ENCODE measurements around the gene PRRG2. TPM values are rescaled to one million over a fixed set of nuclear protein-coding genes. Genes with fewer than 3 reads are reported as not detected.

PRRG2 gene
- total RNA-seq, 1 experiment from 2014 or later: 3.3 TPM

- Histone ChIP-seq H4K91ac (ENCODE audit: insufficient read length, low read depth, low read length) (no peak overlapping the region), H2BK5ac (ENCODE audit: insufficient read length, low read length) (no peak overlapping the region), H2AFZ (ENCODE audit: low read length) (no peak overlapping the region), H4K5ac (ENCODE audit: insufficient read length, low read depth, low read length) (no peak overlapping the region), H3K79me2 (ENCODE audit: insufficient read depth, low read length) (no peaks in the 10 kb centered on the region; the same call in 1 of the 2 replicates), H3K79me1 (ENCODE audit: insufficient read depth, low read depth, low read length, poor library complexity, severe bottlenecking) (peaks cover 3% of the 10 kb centered on the region), H3K4me2 (ENCODE audit: insufficient read depth, insufficient read length, low read length) (no peak overlapping the region), H3K9me3 (ENCODE audit: control insufficient read depth, low read depth, low read length) (no peaks in the 10 kb centered on the region), H3K4ac (ENCODE audit: low read depth, low read length) (no peak overlapping the region), H4K8ac (replicated peaks; ENCODE audit: insufficient read length, low read depth, low read length) (no peak overlapping the region), H3K23me2 (ENCODE audit: insufficient read length, low read depth, low read length, poor library complexity, severe bottlenecking) (peaks cover 2% of the 10 kb centered on the region), H3K18ac (ENCODE audit: insufficient read length, low read depth, low read length) (no peak overlapping the region), H2BK15ac (ENCODE audit: low read depth, low read length) (no peak overlapping the region), H3K23ac (ENCODE audit: insufficient read length, low read depth, low read length) (no peak overlapping the region), H4K20me1 (ENCODE audit: control insufficient read depth, insufficient read depth, insufficient read length) (no peaks in the 10 kb centered on the region), H3K27me3 (ENCODE audit: insufficient read depth, low read length) (no peaks in the 10 kb centered on the region), H3K14ac (ENCODE audit: insufficient read depth, low read length) (no peak overlapping the region), H2BK20ac (ENCODE audit: low read depth, low read length, poor library complexity, severe bottlenecking) (no peak overlapping the region), H2AK5ac (ENCODE audit: insufficient read length, low read length) (no peak overlapping the region), H3K56ac (ENCODE audit: insufficient read length, low read depth, low read length) (no peak overlapping the region), H2BK12ac (ENCODE audit: insufficient read length, low read depth, low read length) (no peak overlapping the region), H3K27ac (ENCODE audit: insufficient read length, low read depth, low read length) (no peak overlapping the region), H2BK120ac (ENCODE audit: low read depth, low read length, poor library complexity, severe bottlenecking) (no peak overlapping the region), H3T11ph (ENCODE audit: low read length) (no peak overlapping the region), H3K9ac (ENCODE audit: extremely low read depth, insufficient read length, low read length) (no peak overlapping the region), H3K4me1 (ENCODE audit: insufficient read depth, low read length) (no peaks in the 10 kb centered on the region)
- DNase-seq: no peak
- no peaks in the 10 kb centered on the region for H3K9me3 Mint-ChIP-seq
- H3K27ac Mint-ChIP-seq: no peak overlapping the region
- WGBS (ENCODE audit: extremely low coverage, insufficient read length, low lambda C conversion rate): no CpG with 5 or more reads among the region's 23 CpGs
- no peak overlapping the region for H3K4me3 Mint-ChIP-seq
- H3K4me1 Mint-ChIP-seq: peaks cover 0 to 2% of the 10 kb centered on the region in 2 experiments; a peak in 1 of 4 replicates
- TF ChIP-seq, protein P1, sequence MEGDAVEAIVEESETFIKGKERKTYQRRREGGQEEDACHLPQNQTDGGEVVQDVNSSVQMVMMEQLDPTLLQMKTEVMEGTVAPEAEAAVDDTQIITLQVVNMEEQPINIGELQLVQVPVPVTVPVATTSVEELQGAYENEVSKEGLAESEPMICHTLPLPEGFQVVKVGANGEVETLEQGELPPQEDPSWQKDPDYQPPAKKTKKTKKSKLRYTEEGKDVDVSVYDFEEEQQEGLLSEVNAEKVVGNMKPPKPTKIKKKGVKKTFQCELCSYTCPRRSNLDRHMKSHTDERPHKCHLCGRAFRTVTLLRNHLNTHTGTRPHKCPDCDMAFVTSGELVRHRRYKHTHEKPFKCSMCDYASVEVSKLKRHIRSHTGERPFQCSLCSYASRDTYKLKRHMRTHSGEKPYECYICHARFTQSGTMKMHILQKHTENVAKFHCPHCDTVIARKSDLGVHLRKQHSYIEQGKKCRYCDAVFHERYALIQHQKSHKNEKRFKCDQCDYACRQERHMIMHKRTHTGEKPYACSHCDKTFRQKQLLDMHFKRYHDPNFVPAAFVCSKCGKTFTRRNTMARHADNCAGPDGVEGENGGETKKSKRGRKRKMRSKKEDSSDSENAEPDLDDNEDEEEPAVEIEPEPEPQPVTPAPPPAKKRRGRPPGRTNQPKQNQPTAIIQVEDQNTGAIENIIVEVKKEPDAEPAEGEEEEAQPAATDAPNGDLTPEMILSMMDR (conservative IDR thresholded peaks at IDR 0.05): no peak
- no peaks in the 10 kb centered on the region; the same call in 1 of the 2 replicates for H3K27me3 Mint-ChIP-seq (ENCODE audit: low read depth)
- peaks cover 49 to 76% (median 69%) of the 10 kb centered on the region in 3 experiments for H3K36me3 Mint-ChIP-seq (ENCODE audit: insufficient read depth in 1 of 3, low read depth in 3 of 3)
Measured at GRCh38 chr19:49615861-49616260, 34.7 kb downstream of the PRRG2 start.

Measured in H9 (cell line).